Endodermal cell (in vitro differentiated cells): ENCODE results near the gene ILF3. TPM values are rescaled to one million over a fixed set of nuclear protein-coding genes. Genes with fewer than 3 reads are reported as not detected.
A peak's percentile ranks its signal among the peaks of the same experiment; 100 is the strongest.

ENCODE experiments used
- DNase-seq: peaks from one replicate; pipeline ENCODE4 v3.0.0-alpha.2; 2017
- H3K27ac ChIP-seq: 2 replicates; pipeline ENCODE4 v1.5.1; 2013; ENCODE audit warnings: mild to moderate bottlenecking, low read depth, low read length, moderate library complexity
- H3K27me3 ChIP-seq: 2 replicates; pipeline ENCODE4 v1.6.1; 2013; ENCODE audit warnings: mild to moderate bottlenecking, low read length, moderate library complexity; ENCODE audit not compliant: insufficient read depth, control insufficient read depth, poor library complexity, severe bottlenecking
- H3K36me3 ChIP-seq: 2 replicates; pipeline ENCODE4 v1.7.0; 2013; ENCODE audit warnings: mild to moderate bottlenecking, low read length, moderate library complexity; ENCODE audit not compliant: control insufficient read depth, insufficient read depth
- H3K4me1 ChIP-seq: one replicate; pipeline ENCODE4 v1.7.0; 2013; ENCODE audit warnings: low read length; ENCODE audit not compliant: control insufficient read depth, insufficient read depth
- H3K4me3 ChIP-seq: 2 replicates; pipeline ENCODE4 v1.5.1; 2013; ENCODE audit warnings: mild to moderate bottlenecking, low read length, moderate library complexity
- H3K9ac ChIP-seq: 2 replicates; pipeline ENCODE4 v1.6.1; 2013; ENCODE audit warnings: mild to moderate bottlenecking, low read length, moderate library complexity; ENCODE audit not compliant: poor library complexity, severe bottlenecking; ENCODE audit errors: extremely low read depth
- H3K9me3 ChIP-seq: 2 replicates; pipeline ENCODE4 v1.6.1; 2013; ENCODE audit warnings: mild to moderate bottlenecking, low read length, moderate library complexity; ENCODE audit not compliant: control insufficient read depth
- H3K27ac Mint-ChIP-seq: 2 replicates; pipeline ENCODE4 v1.8.0; 2020; ENCODE audit warnings: mixed read lengths
- H3K27me3 Mint-ChIP-seq: 2 replicates; pipeline ENCODE4 v1.8.0; 2021; ENCODE audit warnings: mild to moderate bottlenecking, mixed read lengths; ENCODE audit not compliant: insufficient read depth
- H3K36me3 Mint-ChIP-seq: 2 replicates; pipeline ENCODE4 v1.8.0; 2020; ENCODE audit warnings: low read depth, mixed read lengths
- H3K4me1 Mint-ChIP-seq: 2 replicates; pipeline ENCODE4 v1.8.0; 2020; ENCODE audit warnings: mixed read lengths
- H3K4me3 Mint-ChIP-seq: 2 replicates; pipeline ENCODE4 v1.8.0; 2020; ENCODE audit warnings: mild to moderate bottlenecking, moderate library complexity, mixed read lengths
- H3K9me3 Mint-ChIP-seq: 2 replicates; pipeline ENCODE4 v1.8.0; 2020; ENCODE audit warnings: mild to moderate bottlenecking, mixed read lengths
- CTCF ChIP-seq: fragments of 200-600 bp; sonication (generic); conservative IDR thresholded peaks from 2 replicates; pipeline ENCODE4 v1.5.0; 2021; ENCODE audit warnings: antibody characterized with exemption, mild to moderate bottlenecking
- WGBS, 2 experiments: methylation state at CpG; one replicate each; pipeline versions ENCODE4 v1.1.5 to v1.1.7; 2013; ENCODE audit warnings: missing lambda C conversion rate in 2 of 2, mixed read lengths in 1 of 2; ENCODE audit not compliant: insufficient coverage in 1 of 2, insufficient read length in 1 of 2; 5-methylcytosine and 5-hydroxymethylcytosine counted together
- total RNA-seq, 2 donors: library from RNA; stranded (reverse); fragmentation: NEBNext Ultra II Directional in 1 of 2; extraction: Animal tissue kit (Norgen Biotek cat#: 25700) in 1 of 2; gene quantifications; 2 replicates in 1 of 2; 3 replicates in 1 of 2; pipeline ENCODE4 v1.2.1, GENCODE V29; 2021

The ILF3 gene
- total RNA-seq, 2 donors from 2014 or later, result 625 to 629 TPM

GRCh38 chr19:10727685-10728201, 73.6 kb downstream of the ILF3 start:
- no peak for TF ChIP-seq CTCF
- H3K27ac Mint-ChIP-seq, result peak overlapping the region; percentile 5
- H3K27ac ChIP-seq, result no peak overlapping the region

GRCh38 chr19:10729411-10729810, 75.3 kb downstream of the ILF3 start:
- Mint-ChIP-seq H3K36me3 (peaks cover 25% of the 10 kb centered on the region), H3K27ac (no peak overlapping the region), H3K27me3 (no peaks in the 10 kb centered on the region), H3K9me3 (no peaks in the 10 kb centered on the region), H3K4me3 (no peak overlapping the region), H3K4me1 (no peaks in the 10 kb centered on the region)
- H3K4me1 ChIP-seq, result no peaks in the 10 kb centered on the region
- 94 to 95% methylated on average over 14 of the region's 14 CpGs for WGBS, 2 experiments
- peaks cover 13% of the 10 kb centered on the region for H3K36me3 ChIP-seq
- H3K27ac ChIP-seq, result no peak overlapping the region
- H3K4me3 ChIP-seq, result no peak overlapping the region
- no peak for DNase-seq
- no peak overlapping the region for H3K9ac ChIP-seq
- no peaks in the 10 kb centered on the region for H3K27me3 ChIP-seq
- H3K9me3 ChIP-seq, result no peaks in the 10 kb centered on the region
- TF ChIP-seq CTCF, result no peak

More at GRCh38 chr19:10727685-10728201, 73.6 kb downstream of the ILF3 start:
- Mint-ChIP-seq H3K27me3 (no peaks in the 10 kb centered on the region), H3K4me1 (no peaks in the 10 kb centered on the region), H3K4me3 (no peak overlapping the region), H3K36me3 (peaks cover 31% of the 10 kb centered on the region), H3K9me3 (no peaks in the 10 kb centered on the region)
- Histone ChIP-seq H3K27me3 (no peaks in the 10 kb centered on the region), H3K9me3 (no peaks in the 10 kb centered on the region), H3K4me3 (no peak overlapping the region), H3K9ac (no peak overlapping the region), H3K4me1 (no peaks in the 10 kb centered on the region), H3K36me3 (peaks cover 13% of the 10 kb centered on the region)
- DNase-seq, result no peak
- WGBS, 2 experiments, result 93 to 98% methylated on average over 14 of the region's 14 CpGs

GRCh38 chr19:10730932-10731331, 76.8 kb downstream of the ILF3 start:
- Histone ChIP-seq H3K36me3 (peaks cover 10% of the 10 kb centered on the region), H3K4me1 (no peaks in the 10 kb centered on the region), H3K9me3 (no peaks in the 10 kb centered on the region), H3K9ac (no peak overlapping the region), H3K27me3 (no peaks in the 10 kb centered on the region), H3K27ac (no peak overlapping the region), H3K4me3 (no peak overlapping the region)
- Mint-ChIP-seq H3K4me3 (no peak overlapping the region), H3K36me3 (peaks cover 22% of the 10 kb centered on the region), H3K4me1 (no peaks in the 10 kb centered on the region), H3K27me3 (no peaks in the 10 kb centered on the region), H3K9me3 (no peaks in the 10 kb centered on the region), H3K27ac (no peak overlapping the region)
- no peak for TF ChIP-seq CTCF
- WGBS, 2 experiments, result 92 to 96% methylated on average over 4 to 12 of the region's 12 CpGs
- no peak for DNase-seq
